Measurements from ENCODE around the gene FNBP1. TPM values are rescaled to one million over a fixed set of nuclear protein-coding genes. Genes with fewer than 3 reads are reported as not detected.

Gene FNBP1
- total RNA-seq, 6 experiments from 2014 or later = 11.7 to 27.1 (median 15.9) TPM

- TF ChIP-seq, protein P1, sequence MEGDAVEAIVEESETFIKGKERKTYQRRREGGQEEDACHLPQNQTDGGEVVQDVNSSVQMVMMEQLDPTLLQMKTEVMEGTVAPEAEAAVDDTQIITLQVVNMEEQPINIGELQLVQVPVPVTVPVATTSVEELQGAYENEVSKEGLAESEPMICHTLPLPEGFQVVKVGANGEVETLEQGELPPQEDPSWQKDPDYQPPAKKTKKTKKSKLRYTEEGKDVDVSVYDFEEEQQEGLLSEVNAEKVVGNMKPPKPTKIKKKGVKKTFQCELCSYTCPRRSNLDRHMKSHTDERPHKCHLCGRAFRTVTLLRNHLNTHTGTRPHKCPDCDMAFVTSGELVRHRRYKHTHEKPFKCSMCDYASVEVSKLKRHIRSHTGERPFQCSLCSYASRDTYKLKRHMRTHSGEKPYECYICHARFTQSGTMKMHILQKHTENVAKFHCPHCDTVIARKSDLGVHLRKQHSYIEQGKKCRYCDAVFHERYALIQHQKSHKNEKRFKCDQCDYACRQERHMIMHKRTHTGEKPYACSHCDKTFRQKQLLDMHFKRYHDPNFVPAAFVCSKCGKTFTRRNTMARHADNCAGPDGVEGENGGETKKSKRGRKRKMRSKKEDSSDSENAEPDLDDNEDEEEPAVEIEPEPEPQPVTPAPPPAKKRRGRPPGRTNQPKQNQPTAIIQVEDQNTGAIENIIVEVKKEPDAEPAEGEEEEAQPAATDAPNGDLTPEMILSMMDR (IDR thresholded peaks at IDR 0.05) = no peak
- TF ChIP-seq POLR2A (IDR thresholded peaks at IDR 0.05) = no peak
- ATAC-seq = no peak
- peaks cover 0 to 23% (median 2%) of the 10 kb centered on the region in 4 donors for H3K36me3 ChIP-seq
- intact Hi-C loops (cut with DNase I) = no loop called here
- H3K27ac ChIP-seq = no peak overlapping the region
- no peaks in the 10 kb centered on the region for H3K9me3 ChIP-seq
- DNase-seq = no peak
- peaks cover 0 to 11% (median 5%) of the 10 kb centered on the region in 4 donors for H3K4me1 ChIP-seq
- H3K27me3 ChIP-seq = no peaks in the 10 kb centered on the region
- WGBS (ENCODE audit: insufficient coverage, low coverage, low lambda C conversion rate, missing lambda C conversion rate) = 45% methylated on average over 7 of the region's 11 CpGs
- H3K4me3 ChIP-seq = no peak overlapping the region
These were observed 177.9 kb downstream of the FNBP1 start for GRCh38 chr9:129864991-129865647.

- DNase-seq = no peak
- H3K4me1 ChIP-seq = no peaks in the 10 kb centered on the region
- no peak overlapping the region for H3K27ac ChIP-seq
- no peaks in the 10 kb centered on the region for H3K27me3 ChIP-seq
- peak; percentile 23 to 44 (median 36) for ATAC-seq
- no peak for TF ChIP-seq POLR2A (IDR thresholded peaks at IDR 0.05)
- TF ChIP-seq, protein P1 (IDR thresholded peaks at IDR 0.05) = no peak
- no peak overlapping the region for H3K4me3 ChIP-seq
- intact Hi-C loops (cut with DNase I) = no loop called here
- 53% methylated on average over 8 of the region's 14 CpGs for WGBS (ENCODE audit: insufficient coverage, low coverage, low lambda C conversion rate, missing lambda C conversion rate)
- H3K9me3 ChIP-seq = no peaks in the 10 kb centered on the region
- peaks cover 0 to 23% (median 2%) of the 10 kb centered on the region in 4 donors for H3K36me3 ChIP-seq
These were observed 179.8 kb downstream of the FNBP1 start for GRCh38 chr9:129863059-129863690.

DNA sequence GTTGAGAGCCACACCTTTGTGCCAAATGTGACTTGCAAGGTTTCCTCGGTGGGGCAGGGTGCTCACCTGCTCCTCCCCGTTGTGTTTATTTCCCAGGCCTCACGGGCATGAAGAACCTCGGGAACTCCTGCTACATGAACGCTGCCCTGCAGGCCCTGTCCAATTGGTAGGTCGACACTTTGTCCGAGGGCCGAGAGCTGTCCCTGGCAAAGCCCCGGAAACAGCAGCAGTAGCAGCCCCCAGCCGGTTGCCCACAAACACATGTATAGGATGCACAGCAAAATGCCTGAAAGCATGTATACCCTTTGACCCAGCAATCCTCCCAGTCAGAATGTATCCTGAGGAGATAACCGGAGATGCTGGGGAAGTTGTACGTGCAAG, 181.6 kb downstream of the FNBP1 start:
- no peak overlapping the region for H3K4me3 ChIP-seq
- intact Hi-C loops (cut with DNase I) = no loop called here
- H3K27me3 ChIP-seq = no peaks in the 10 kb centered on the region
- H3K4me1 ChIP-seq = no peaks in the 10 kb centered on the region
- no peaks in the 10 kb centered on the region for H3K9me3 ChIP-seq
- no peak overlapping the region for H3K27ac ChIP-seq
- 76% methylated on average over 5 of the region's 12 CpGs for WGBS (ENCODE audit: insufficient coverage, low coverage, low lambda C conversion rate, missing lambda C conversion rate)
- peaks cover 0 to 31% (median 2%) of the 10 kb centered on the region in 4 donors for H3K36me3 ChIP-seq
- no peak for ATAC-seq
- TF ChIP-seq POLR2A (IDR thresholded peaks at IDR 0.05) = no peak
- TF ChIP-seq, protein P1 (IDR thresholded peaks at IDR 0.05) = no peak
- DNase-seq = no peak

DNA sequence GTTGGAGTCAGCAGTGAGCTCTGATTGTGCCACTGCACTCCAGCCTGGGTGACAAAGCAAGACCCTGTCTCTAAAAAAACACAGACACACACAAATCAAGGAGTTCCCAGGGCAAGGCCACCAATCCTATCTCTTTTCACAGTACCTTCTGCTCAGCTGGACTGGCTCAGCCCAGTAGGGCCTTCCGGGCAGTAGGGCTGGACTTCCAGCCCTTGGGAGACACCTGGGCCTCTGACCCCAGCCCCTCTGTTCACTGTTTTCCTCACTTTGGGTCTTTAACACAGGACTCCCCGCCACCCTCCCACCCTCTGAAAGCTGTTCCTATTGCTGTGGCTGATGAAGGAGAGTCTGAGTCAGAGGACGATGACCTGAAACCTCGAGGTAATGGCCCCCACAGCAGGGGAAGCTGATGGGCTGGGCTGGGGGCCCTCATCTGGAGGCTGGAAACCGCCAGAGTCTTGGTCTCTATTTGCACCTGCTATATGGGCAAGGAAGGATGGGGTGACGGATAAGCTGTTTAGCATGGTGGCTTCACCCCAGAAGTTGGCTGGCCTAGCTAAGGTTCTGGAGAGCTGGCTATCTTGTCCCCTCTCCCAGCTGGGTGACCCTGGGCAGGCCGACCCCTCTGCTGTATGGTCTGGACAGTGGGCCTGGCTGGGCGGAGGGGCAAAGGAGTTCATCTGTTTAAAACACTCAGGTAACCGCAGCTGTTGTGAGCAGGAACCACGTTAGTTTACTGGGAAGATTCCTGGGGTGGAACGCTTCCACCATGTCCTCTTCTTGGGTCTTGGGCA, 182.1 kb downstream of the FNBP1 start:
- no peaks in the 10 kb centered on the region for H3K4me1 ChIP-seq
- H3K4me3 ChIP-seq = no peak overlapping the region
- no peaks in the 10 kb centered on the region for H3K9me3 ChIP-seq
- no peak for TF ChIP-seq POLR2A (IDR thresholded peaks at IDR 0.05)
- TF ChIP-seq, protein P1 (IDR thresholded peaks at IDR 0.05) = no peak
- intact Hi-C loops (cut with DNase I) = no loop called here
- ATAC-seq = no peak
- DNase-seq = no peak
- peaks cover 0 to 31% (median 2%) of the 10 kb centered on the region in 4 donors for H3K36me3 ChIP-seq
- no peak overlapping the region for H3K27ac ChIP-seq
- H3K27me3 ChIP-seq = no peaks in the 10 kb centered on the region
- 0% methylated on average over 1 of the region's 11 CpGs for WGBS (ENCODE audit: insufficient coverage, low coverage, low lambda C conversion rate, missing lambda C conversion rate)
